ENCODE results near the gene HBG2.
"Not testable (repeated sequence)": the region's sequence is repeated elsewhere in the genome, so short reads cannot be mapped to it uniquely, and the experiment has no call there.

The HBG2 gene

DNA sequence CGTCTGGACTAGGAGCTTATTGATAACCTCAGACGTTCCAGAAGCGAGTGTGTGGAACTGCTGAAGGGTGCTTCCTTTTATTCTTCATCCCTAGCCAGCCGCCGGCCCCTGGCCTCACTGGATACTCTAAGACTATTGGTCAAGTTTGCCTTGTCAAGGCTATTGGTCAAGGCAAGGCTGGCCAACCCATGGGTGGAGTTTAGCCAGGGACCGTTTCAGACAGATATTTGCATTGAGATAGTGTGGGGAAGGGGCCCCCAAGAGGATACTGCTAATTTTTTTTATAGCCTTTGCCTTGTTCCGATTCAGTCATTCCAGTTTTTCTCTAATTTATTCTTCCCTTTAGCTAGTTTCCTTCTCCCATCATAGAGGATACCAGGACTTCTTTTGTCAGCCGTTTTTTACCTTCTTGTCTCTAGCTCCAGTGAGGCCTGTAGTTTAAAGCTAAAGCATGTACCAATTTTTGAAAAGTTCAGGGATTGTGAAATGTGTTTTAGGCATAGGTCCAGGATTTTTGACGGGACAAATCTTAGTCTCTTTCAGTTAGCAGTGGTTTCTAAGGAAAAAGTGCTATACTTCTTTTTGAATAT, 4.7 kb downstream of the HBG2 start, which contains the start of gene HBG1:
HBG1 (minus strand) TSS at position 51 of the 590 bp plus-strand sequence. CDS start 53 bp downstream, outside the sequence.
- not testable (repeated sequence) for DNase-seq (ENCODE audit: low read depth in 2 of 2)

DNA sequence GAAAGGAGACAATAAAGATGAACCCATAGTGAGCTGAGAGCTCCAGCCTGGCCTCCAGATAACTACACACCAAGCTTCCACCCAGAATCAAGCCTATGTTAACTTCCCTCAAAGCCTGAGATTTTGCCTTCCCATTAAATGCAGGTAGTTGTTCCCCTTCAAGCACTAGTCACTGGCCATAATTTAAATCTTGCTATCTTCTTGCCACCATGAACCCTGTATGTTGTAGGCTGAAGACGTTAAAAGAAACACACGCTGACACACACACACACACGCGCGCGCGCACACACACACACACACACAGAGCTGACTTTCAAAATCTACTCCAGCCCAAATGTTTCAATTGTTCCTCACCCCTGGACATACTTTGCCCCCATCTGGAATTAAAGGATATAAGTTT, 6.1 kb downstream of the HBG2 start:
- DNase-seq (ENCODE audit: low read depth in 2 of 2), result not testable (repeated sequence)

DNA sequence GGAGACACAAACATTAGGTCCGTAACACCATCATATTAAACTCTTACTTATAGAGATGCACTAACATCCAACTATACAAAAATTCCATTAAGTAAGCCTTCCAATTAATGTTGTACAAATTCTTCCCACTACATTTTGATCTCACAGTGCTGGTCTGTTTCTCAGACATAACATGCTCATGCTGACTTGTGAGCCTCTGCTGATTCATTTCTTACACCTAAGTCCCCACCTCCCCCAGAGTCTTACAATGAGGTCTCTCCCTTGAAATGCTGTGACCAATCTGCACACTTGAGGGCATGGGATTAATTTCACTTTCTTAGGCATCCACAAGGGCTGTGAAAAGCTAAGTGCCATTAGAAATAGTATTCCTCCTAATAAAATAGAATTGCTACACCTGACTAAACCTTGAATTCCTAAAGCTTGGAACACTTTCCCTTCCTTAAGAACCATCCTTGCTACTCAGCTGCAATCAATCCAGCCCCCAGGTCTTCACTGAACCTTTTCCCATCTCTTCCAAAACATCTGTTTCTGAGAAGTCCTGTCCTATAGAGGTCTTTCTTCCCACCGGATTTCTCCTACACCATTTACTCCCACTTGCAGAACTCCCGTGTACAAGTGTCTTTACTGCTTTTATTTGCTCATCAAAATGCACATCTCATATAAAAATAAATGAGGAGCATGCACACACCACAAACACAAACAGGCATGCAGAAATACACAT, 6.9 kb downstream of the HBG2 start:
- no peak for DNase-seq (ENCODE audit: low read depth in 2 of 2)

DNA sequence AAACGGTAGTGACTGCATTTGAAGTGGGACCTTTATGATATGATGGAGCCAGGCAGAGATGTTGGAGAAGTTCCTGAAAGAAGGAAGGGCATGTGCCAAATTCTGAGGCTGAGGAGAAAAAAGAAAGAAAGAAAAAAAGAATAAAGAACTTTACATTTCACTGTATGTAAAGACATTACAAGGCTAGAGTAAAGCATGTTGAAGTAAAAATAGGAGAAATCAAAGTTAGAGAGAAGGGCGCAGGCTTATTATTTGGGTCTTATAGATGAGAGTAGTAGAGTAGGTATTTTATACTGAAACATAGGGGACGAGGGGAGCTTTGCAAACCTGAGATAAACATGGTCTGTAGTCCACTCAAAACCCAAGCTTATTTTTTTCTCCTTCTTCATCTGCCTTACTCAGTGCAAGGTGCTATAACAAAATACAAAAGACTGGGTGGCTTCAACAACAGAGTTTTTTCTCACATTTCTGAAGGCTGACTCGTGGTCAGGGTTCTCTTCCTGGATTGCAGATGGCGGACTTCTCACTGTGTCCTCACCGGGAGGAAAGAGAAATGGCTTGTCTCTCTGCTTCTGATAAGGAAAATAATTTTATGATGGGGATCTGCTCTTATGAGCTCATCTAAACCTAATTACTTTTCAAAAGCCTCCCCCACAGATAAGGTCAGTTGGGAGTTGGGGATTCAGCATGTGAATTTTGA, 7.7 kb downstream of the HBG2 start:
- no peak for DNase-seq (ENCODE audit: low read depth in 2 of 2)

DNA sequence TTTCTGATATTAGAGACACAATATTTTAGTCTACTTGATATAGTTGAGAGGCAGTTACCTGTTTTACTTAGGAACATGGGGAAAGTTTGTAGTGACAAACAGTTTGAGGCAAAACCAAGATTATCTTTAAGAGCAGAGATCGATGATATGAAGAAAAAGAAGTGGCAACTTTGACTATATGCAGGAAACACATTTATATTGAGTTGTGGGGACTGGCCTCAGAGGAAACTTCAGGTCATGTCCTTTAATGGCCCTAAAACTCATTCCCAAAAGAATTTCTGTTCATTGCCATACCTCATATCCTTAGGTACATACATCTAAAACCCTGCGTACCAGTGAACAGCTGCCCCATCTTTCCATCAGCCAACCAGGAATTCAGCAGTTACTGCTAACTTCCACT, 9.4 kb downstream of the HBG2 start:
- no peak for DNase-seq (ENCODE audit: low read depth in 2 of 2)

DNA sequence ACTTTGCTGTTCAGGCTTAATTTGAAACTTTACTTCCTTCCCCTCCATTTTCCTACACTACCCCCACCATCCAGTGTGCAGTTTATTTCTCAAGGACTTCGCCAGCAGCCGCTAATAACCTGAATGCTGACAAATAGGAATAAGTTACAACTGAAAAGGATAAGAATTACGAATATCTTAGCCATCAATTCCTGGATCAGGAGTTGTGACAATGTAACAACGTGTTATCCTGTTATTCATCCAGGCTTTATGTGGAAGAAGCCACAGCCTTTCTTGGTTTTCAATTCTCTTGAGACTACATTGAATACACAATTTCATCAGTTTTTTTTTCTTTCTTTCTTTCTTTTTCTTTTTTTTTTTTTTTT, 10.8 kb downstream of the HBG2 start:
- no peak for DNase-seq (ENCODE audit: low read depth in 2 of 2)

DNA sequence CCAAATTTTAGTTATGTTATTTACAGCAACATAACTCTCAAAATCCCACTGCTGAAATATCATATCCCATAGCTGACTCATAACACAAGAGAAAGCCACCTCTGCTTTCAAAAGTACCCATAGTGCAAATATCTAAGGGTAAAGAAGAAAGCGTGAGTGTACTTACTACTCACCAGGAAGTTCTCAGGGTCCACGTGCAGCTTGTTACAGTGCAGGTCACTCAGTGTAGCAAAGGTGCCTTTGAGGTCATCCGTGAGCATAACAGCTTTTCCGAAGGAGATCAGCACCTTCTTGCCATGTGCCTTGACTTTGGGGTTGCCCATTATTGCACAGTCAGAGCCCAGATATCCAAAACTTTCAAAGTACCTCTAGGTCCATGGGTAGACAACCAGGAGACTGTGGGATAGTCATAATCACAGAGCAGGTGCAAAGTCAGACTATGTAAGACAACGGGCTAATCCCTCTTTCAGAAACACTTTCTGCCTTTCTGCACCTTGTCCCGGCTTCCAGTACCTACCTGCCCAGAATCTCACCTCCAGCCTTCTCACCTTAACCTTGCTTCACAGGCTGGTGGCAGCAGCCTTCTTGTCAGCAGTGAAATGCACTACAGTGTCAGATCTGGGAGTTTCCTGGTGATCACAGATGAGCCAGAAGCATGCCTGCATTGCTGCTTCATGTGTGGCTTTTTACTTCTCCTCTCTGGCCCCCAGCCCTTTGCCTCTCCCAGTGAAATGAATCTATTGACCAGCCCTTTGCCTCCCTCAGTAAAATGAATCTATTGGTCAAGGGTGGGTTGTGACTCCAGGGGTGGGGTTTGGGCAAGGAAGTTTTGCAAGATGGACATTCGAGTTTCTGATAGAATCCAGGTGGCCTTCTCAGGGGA, 11.4 kb downstream of the HBG2 start:
- DNase-seq (ENCODE audit: low read depth in 2 of 2), result no peak

DNA sequence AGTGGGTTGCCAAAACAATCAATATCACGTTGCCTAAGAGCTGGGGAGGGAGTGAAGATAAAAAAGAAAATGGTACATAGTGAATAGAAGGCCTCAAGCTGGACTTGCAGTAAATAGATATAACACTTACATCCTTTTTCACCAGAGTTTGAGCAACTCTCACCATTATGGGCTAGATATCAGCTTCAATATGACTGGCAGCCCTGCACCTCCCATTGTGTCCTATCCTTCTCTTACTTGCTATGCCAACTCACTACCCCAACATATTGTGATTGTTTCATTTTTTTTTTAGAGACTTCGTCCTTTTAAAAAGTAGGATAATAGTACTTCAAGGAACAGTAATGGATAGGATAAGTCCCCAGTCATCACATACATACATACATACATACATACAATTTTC, 12.4 kb downstream of the HBG2 start:
- DNase-seq (ENCODE audit: low read depth in 2 of 2), result no peak

DNA sequence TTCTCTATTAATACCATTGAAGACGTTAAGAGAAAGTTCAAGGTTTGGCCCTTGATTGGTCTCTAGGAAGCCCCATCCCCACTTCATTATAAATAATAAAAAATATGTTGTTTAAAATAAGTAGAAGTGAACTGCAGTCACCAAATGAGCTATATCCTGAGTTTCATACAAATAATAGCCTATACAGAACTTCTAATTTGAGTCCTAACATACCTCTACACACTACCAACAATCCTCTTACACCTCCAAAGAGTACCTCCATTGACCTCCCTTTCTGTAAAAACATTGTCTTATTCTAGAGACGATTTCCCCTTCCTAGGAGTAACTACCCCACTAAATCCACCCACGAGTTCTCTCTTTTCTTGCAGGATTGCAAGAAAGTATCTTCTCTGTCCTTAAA, 13.1 kb downstream of the HBG2 start:
- no peak for DNase-seq (ENCODE audit: low read depth in 2 of 2)

DNA sequence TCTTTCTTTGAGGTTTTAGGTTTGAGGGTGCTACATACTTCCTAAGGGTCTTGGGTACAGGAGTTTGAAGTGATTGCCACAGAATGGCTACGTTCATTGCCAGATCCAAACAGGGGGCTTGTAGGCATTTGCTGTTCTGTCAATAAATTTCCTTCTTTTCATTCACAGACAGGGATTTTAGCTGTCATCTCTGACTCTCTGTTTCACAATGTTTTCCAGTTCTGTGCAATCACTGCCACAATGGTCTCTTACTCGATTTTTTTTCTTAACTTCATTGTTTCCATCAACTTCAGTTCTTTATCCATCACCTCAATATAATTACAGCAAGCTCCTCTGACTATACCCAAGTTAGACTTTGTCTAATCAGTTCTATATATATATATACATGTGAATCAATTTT, 14.1 kb downstream of the HBG2 start:
- no peak for DNase-seq (ENCODE audit: low read depth in 2 of 2)

DNA sequence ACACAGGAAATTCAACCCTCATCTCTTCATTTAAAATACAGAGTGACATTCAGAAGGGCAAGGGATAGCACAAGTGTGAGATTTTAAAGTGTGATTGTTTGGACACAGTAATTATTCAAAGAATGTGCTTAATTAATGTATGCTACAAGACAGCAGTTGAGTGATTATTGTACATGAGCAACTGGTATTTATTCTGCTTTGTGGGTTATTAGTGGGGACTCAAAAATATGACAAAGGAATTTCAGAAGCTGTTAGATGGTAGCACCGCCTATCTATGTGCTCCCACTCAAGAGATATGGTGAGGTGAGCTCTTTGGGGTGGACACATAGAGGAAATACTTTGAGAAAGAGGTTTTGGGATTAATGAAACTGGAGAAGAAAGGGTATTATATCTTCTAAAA, 14.5 kb downstream of the HBG2 start:
- no peak for DNase-seq (ENCODE audit: low read depth in 2 of 2)

DNA sequence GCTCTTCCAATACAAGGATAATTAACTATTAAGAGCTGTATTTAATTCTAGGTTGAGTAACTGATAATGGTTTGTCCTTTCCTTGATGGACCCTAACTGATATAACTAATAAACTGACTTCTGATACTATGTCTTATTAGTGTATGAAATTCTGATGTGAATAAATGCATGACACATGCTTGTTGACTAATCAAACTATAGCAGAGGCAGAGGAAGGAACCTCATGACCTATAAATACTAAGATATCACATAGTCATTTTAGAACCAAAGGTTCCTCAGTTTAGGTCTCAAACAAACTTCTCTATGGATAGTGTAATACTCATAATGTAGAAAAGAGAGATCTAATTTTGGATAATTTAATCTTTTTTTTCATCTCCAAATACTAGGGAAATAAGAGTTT, 15.5 kb downstream of the HBG2 start:
- DNase-seq (ENCODE audit: low read depth in 2 of 2), result no peak

DNA sequence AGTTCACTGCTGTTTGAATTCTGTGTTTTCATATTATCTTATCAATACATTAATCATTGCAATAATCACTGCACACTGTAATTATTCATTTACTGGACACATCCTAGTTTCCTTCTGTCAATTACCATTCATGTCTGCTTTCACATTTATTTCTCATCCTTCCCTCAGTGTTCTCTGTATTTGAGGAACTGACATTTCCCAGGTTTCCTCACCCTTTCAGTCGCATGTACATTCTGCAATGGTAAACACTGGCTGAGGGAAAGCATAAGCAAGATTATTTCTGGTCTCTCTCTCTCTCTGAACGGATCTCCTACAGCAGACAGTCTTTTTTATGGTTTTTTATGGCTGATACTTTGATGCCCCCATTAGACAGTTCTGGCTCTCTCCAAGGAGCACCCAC, 16.1 kb downstream of the HBG2 start:
- no peak for DNase-seq (ENCODE audit: low read depth in 2 of 2)

DNA sequence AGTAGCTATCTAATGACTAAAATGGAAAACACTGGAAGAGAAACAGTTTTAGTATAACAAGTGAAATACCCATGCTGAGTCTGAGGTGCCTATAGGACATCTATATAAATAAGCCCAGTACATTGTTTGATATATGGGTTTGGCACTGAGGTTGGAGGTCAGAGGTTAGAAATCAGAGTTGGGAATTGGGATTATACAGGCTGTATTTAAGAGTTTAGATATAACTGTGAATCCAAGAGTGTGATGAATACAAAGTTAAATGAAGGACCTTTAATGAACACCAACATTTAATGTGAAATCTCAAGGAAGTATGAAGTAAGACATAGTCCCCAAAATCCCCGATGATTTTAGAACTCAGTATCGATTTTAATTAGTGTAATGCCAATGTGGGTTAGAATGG, 17.2 kb downstream of the HBG2 start:
- DNase-seq (ENCODE audit: low read depth in 2 of 2), result no peak

DNA sequence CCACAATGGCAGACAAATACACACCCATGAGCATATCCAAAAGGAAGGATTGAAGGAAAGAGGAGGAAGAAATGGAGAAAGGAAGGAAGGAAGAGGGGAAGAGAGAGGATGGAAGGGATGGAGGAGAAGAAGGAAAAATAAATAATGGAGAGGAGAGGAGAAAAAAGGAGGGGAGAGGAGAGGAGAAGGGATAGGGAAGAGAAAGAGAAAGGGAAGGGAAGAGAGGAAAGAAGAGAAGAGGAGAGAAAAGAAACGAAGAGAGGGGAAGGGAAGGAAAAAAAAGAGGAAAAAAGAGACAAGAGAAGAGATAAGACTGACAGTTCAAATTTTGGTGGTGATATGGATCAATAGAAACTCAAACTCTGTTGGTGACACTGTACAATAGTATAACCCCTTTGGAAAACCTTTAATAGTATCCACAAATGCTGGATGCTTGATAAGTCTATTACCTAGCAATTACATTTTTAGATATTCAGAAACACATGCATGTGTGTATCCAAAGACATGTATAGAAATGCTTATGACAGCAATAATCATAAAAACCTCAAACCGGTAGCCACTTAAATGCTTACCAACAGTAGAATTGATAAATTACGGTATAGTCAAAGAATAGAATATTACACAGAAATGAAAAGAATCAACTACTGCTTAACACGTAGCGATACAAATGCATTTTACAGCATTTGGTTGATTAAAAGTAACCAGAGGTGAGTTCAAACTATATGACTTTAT, 19.1 kb downstream of the HBG2 start:
- no peak for DNase-seq (ENCODE audit: low read depth in 2 of 2)

DNA sequence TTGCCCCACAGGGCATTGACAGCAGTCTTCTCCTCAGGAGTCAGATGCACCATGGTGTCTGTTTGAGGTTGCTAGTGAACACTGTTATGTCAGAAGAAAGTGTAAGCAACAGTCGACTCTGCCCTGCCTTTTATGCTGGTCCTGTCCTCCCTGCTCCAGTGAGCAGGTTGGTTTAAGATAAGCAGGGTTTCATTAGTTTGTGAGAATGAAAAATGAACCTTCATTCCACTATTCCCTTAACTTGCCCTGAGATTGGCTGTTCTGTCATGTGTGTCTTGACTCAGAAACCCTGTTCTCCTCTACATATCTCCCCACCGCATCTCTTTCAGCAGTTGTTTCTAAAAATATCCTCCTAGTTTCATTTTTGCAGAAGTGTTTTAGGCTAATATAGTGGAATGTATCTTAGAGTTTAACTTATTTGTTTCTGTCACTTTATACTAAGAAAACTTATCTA, 20.2 kb downstream of the HBG2 start, which contains the start of gene HBD:
HBD (minus strand) TSS at position 103 of the 454 bp plus-strand sequence; CDS start at position 53, 50 bp downstream.
- DNase-seq (ENCODE audit: low read depth in 2 of 2), result no peak

DNA sequence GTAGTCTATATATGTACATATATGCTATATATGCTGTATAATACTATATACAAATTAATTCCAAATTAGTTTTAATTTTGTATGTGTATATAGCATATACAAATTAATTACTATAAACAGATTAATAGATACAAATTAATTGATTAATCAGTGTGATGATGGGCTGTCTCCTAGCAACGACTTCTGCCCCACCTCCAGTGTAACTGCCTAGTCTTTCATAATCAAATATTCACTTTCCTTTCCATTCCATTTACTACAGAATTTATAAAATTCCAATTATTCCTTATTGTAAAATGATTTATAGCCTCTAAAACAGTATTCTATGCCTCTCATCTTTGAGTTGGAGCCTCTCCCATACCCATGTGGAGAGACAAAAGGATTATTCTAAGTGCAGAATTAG, 21.3 kb downstream of the HBG2 start:
- no peak for DNase-seq (ENCODE audit: low read depth in 2 of 2)

DNA sequence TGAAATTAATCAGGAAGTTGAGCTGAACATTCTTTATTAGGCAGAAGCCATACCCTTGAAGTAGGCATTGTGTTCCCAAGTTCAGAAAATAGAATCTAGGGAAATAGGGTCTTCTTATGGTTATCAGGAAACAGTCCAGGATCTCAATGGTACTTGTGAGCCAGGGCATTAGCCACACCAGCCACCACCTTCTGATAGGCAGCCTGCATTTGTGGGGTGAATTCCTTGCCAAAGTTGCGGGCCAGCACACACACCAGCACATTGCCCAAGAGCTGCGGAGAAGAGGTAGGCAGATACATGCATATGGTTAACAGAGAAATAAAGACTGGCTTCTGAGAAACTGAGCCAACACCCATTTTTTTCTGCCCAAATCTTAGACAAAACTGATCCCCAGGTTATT, 21.8 kb downstream of the HBG2 start:
- DNase-seq (ENCODE audit: low read depth in 2 of 2), result no peak

DNA sequence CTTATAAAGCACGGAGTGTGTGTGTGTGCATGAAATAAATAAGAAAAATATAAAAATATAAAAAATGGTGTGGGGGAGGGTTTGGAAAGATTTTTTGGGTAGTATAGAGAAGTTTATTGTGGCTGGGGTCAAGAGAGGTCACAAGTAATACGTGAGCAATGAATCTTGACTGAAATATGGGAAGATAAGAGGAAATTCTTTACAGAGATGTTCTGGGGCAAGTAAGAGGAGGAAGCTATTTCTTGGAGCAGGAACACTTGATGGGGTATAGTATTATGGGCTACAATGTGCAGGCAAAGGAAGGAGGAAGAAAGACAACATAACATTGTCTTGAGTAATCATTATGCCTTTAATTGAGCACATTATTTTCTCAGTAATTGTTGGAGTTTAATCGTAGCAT, 22.4 kb downstream of the HBG2 start:
- DNase-seq (ENCODE audit: low read depth in 2 of 2), result no peak

DNA sequence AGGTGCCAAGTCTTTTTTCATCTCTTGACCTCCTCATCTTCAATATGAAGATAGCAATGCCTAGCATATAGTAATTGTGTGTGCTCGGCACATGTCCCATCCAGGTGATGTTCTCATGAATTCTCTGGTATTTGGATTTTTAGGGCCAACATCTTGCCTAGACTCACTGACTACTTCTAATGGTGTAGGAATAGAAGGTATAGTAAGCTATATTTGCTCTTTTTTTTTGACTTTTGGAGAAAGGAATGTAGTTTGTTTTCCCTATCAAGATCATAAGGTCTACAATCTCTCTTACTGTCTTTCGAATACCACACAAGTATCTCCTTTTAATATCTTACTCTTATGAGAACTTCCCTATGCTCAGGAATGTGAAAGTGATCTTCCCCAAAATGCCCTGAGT, 23.5 kb downstream of the HBG2 start:
- no peak for DNase-seq (ENCODE audit: low read depth in 2 of 2)

DNA sequence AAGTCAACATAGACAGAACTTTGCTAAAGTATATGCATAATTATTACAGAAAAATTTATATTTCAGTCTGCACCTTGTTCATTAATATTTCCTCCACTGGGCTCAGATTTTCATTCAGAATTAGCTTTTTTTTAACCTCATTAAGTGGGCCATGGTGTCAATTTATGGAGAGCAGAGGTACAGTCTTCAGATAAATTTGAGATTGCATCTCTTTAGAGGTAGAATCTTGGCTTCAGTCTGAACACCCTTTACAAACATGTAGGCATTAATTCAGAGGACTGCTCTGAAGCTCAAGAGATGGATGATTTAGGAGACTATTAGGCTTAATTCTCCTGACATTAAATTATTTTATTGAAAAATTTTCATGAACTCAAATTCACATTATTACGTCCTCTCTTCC, 24.3 kb downstream of the HBG2 start:
- DNase-seq (ENCODE audit: low read depth in 2 of 2), result no peak

Data from stimulated activated CD8-positive, alpha-beta memory T cell treated with anti-CD3 and anti-CD28 coated beads, Interleukin-7, amount 100 ng/mL, for 4 hours (primary cell).